ENCODE results near the gene FCAMR. TPM values are rescaled to one million over a fixed set of nuclear protein-coding genes. Genes with fewer than 3 reads are reported as not detected.

Gene FCAMR
- total and polyA plus RNA-seq, 2 of the 4 experiments (the other 2 are of a cell fraction): not detected

DNA sequence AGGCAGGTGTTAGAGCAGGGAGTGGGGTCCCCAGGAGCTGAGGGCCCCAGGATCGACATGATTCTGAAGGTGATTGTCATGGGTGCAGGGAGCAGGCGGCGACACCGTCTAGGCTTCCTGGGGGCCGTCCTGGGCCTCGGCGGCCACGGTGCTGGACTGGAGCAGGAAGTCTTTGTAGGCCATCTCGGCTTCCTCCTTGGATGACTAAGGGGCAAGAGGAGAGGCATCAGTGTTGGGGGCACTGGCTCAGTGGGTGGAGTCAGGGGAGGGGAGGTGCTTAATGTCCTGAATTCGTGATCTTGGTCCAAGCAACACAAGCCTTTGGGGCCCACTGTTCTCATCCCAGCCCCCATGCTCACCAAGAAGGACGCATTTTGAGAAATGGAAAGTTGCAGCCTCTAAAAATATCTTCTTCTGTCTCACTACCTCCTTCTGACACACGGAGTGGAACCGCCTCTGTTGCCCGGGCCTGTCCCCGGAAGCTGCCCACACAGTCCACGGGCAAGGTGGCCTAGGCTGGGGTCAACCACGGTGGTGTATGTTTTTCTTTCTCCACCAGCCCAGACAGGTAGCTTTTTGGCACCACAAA lies 40.0 kb downstream of the FCAMR start:
- ChIA-PET POLR2A (ENCODE audit: unreplicated experiment) (no interaction called here), CTCF (no interaction called here)
- in situ Hi-C loops (cut with MboI; ENCODE audit: low sequenced_read_pairs): no loop called here

More for the DNA sequence above, 40.0 kb downstream of the FCAMR start:
- no peak overlapping the region for H3K4ac ChIP-seq (ENCODE audit: low read depth, low read length)
- no peak overlapping the region for H4K91ac ChIP-seq (ENCODE audit: insufficient read depth, low read depth, low read length)
- DNase-seq (no peak), ATAC-seq (ENCODE audit: low read depth) (no peak)
- peaks cover 4% of the 10 kb centered on the region; the same call in 1 of the 2 replicates for H3K27me3 ChIP-seq (ENCODE audit: control insufficient read depth, insufficient read depth, low read length)
- no peaks in the 10 kb centered on the region for H4K20me1 ChIP-seq (ENCODE audit: insufficient read depth, low read length)
- H2AFZ ChIP-seq (replicated peaks; ENCODE audit: low read length, poor library complexity): no peak overlapping the region
- H2BK20ac ChIP-seq (ENCODE audit: low read depth, low read length): no peak overlapping the region
- dilution Hi-C loops (cut with HindIII; ENCODE audit: low sequenced_read_pairs, unreplicated experiment) (no loop called here), intact Hi-C loops (cut with micrococcal nuclease) (no loop called here)
- H4K8ac ChIP-seq (ENCODE audit: low read depth in 2 of 2, low read length in 2 of 2): no peak overlapping the region
- no peak overlapping the region for H2BK15ac ChIP-seq (ENCODE audit: low read depth, low read length)
- H3K27ac ChIP-seq (ENCODE audit: insufficient read depth, low read length): no peak overlapping the region
- H3K23ac ChIP-seq (ENCODE audit: low read depth, low read length): no peak overlapping the region
- 40% methylated on average over 1 of the region's 17 CpGs; no CpG with 5 or more reads in 1 of the 2 experiments for WGBS, 2 experiments (ENCODE audit: extremely low coverage in 2 of 2, insufficient read length in 1 of 2)
- no peak overlapping the region for H3K9ac ChIP-seq (ENCODE audit: low read depth, low read length)
- H3K36me3 ChIP-seq (ENCODE audit: control insufficient read depth, insufficient read depth, low read length): no peaks in the 10 kb centered on the region
- no peak overlapping the region for H2BK120ac ChIP-seq (ENCODE audit: low read depth, low read length)
- no peak overlapping the region for H3K4me3 ChIP-seq (ENCODE audit: insufficient read depth, low read depth, low read length)
- H3K56ac ChIP-seq (ENCODE audit: extremely low read depth, insufficient read depth, low read length): no peak overlapping the region
- no peak overlapping the region for H2BK5ac ChIP-seq (ENCODE audit: low read depth, low read length, poor library complexity, severe bottlenecking)
- H3K18ac ChIP-seq (ENCODE audit: low read depth, low read length): no peak overlapping the region
- BruUV-seq (replicated peaks): no TSS peak
- H4K5ac ChIP-seq (ENCODE audit: low read depth, low read length): no peak overlapping the region
- TF ChIP-seq, protein P1, sequence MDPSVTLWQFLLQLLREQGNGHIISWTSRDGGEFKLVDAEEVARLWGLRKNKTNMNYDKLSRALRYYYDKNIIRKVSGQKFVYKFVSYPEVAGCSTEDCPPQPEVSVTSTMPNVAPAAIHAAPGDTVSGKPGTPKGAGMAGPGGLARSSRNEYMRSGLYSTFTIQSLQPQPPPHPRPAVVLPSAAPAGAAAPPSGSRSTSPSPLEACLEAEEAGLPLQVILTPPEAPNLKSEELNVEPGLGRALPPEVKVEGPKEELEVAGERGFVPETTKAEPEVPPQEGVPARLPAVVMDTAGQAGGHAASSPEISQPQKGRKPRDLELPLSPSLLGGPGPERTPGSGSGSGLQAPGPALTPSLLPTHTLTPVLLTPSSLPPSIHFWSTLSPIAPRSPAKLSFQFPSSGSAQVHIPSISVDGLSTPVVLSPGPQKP (IDR thresholded peaks at IDR 0.05; ENCODE audit: borderline replicate concordance, low read depth, low read length): no peak
- TF ChIP-seq RCOR1 (IDR thresholded peaks at IDR 0.05; ENCODE audit: insufficient replicate concordance, low read length) (no peak), MAFK (IDR thresholded peaks at IDR 0.05; ENCODE audit: low read depth, low read length) (no peak), NFE2L2 (IDR thresholded peaks at IDR 0.05; ENCODE audit: low read depth, low read length) (no peak), RAD21 (IDR thresholded peaks at IDR 0.05; ENCODE audit: low read length) (no peak)
- H3K14ac ChIP-seq (replicated peaks; ENCODE audit: low read depth, low read length): no peak overlapping the region
- H3K4me1 ChIP-seq (ENCODE audit: control insufficient read depth, insufficient read depth, low read length): no peaks in the 10 kb centered on the region; the same call in 1 of the 2 replicates
- H3K9me1 ChIP-seq (ENCODE audit: insufficient read depth, low read length): no peaks in the 10 kb centered on the region; the same call in 1 of the 2 replicates
- H2AK9ac ChIP-seq (replicated peaks; ENCODE audit: low read depth, low read length, poor library complexity): no peak overlapping the region
- H2AK5ac ChIP-seq (ENCODE audit: low read depth, low read length): no peak overlapping the region
- H3K9me3 ChIP-seq (ENCODE audit: control insufficient read depth, insufficient read depth, low read length): no peaks in the 10 kb centered on the region
- H3K79me1 ChIP-seq (ENCODE audit: low read depth in 1 of 2, low read length in 2 of 2): no peaks in the 10 kb centered on the region
- H3K4me2 ChIP-seq (ENCODE audit: low read depth, low read length): no peak overlapping the region

Measured in IMR-90 (cell line).